Measurements from ENCODE around the gene S100A7A.

GRCh38 chr1:153420306-153420705, 4.0 kb downstream of the S100A7A start:
- no peak for TF ChIP-seq CTCF (IDR thresholded peaks at IDR 0.05; ENCODE audit: low read depth, low read length, missing input control)
- no peak for TF ChIP-seq NR2F2 (IDR thresholded peaks at IDR 0.05)
- no peak for TF ChIP-seq RAD21 (IDR thresholded peaks at IDR 0.05)
- TF ChIP-seq TAF1 (conservative IDR thresholded peaks at IDR 0.05), result no peak
- TF ChIP-seq, protein P1, sequence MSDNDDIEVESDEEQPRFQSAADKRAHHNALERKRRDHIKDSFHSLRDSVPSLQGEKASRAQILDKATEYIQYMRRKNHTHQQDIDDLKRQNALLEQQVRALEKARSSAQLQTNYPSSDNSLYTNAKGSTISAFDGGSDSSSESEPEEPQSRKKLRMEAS (IDR thresholded peaks at IDR 0.05), result no peak
- no peak for TF ChIP-seq JUND (IDR thresholded peaks at IDR 0.05)
- TF ChIP-seq YY1 (IDR thresholded peaks at IDR 0.05), result no peak
- TF ChIP-seq FOXA1 (IDR thresholded peaks at IDR 0.05), result no peak
- no peak for TF ChIP-seq SP1 (IDR thresholded peaks at IDR 0.05)
- TF ChIP-seq, protein P2, sequence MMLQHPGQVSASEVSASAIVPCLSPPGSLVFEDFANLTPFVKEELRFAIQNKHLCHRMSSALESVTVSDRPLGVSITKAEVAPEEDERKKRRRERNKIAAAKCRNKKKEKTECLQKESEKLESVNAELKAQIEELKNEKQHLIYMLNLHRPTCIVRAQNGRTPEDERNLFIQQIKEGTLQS (IDR thresholded peaks at IDR 0.05), result no peak
- no peak for TF ChIP-seq RXRA (IDR thresholded peaks at IDR 0.05)
- no peak for TF ChIP-seq EGR1 (IDR thresholded peaks at IDR 0.05; ENCODE audit: low read depth in 2 of 2)
- TF ChIP-seq, protein P3, sequence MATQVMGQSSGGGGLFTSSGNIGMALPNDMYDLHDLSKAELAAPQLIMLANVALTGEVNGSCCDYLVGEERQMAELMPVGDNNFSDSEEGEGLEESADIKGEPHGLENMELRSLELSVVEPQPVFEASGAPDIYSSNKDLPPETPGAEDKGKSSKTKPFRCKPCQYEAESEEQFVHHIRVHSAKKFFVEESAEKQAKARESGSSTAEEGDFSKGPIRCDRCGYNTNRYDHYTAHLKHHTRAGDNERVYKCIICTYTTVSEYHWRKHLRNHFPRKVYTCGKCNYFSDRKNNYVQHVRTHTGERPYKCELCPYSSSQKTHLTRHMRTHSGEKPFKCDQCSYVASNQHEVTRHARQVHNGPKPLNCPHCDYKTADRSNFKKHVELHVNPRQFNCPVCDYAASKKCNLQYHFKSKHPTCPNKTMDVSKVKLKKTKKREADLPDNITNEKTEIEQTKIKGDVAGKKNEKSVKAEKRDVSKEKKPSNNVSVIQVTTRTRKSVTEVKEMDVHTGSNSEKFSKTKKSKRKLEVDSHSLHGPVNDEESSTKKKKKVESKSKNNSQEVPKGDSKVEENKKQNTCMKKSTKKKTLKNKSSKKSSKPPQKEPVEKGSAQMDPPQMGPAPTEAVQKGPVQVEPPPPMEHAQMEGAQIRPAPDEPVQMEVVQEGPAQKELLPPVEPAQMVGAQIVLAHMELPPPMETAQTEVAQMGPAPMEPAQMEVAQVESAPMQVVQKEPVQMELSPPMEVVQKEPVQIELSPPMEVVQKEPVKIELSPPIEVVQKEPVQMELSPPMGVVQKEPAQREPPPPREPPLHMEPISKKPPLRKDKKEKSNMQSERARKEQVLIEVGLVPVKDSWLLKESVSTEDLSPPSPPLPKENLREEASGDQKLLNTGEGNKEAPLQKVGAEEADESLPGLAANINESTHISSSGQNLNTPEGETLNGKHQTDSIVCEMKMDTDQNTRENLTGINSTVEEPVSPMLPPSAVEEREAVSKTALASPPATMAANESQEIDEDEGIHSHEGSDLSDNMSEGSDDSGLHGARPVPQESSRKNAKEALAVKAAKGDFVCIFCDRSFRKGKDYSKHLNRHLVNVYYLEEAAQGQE (IDR thresholded peaks at IDR 0.05), result no peak
